ENCODE data around the gene CDC16.
"Not testable (repeated sequence)": the region's sequence is repeated elsewhere in the genome, so short reads cannot be mapped to it uniquely, and the experiment has no call there.

The CDC16 gene

DNA sequence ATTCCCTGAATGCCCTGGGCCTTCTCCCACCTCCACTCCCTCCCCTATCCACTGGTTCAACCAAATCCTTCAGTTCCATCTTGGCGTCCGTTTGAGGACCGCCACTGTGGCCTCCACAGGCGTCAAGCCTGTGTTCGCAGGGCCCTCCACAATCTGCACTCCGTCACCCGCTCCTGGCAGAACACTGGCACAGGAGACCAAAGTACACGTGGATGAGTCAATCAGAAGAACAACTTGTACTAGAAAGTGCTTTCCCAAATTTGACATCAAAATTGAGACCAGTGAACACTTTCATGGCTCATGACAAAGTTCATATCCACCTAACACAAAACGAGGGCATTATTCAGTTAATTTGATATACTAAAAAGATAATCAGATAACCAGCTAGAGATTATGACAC is 6.5 kb upstream of the CDC16 start:
- DNase-seq = no peak

DNA sequence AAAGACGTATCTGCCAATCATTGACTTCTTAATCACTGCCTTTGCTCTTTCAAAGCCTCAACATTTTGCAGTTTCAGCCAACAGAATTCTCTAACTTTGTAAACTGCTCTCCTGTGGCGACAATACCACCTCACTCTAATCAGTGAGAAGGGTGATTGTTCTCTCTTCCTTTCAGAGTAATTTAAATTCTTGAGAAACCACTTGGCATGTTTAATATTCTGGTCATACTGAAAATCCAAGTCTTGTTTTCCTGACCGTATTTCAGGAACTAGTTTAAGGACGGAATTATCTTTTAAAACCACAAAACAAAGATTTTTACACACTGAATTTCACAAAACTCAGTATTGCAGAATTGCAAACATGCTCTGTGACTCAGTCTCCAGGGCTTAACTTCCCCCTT is 5.2 kb upstream of the CDC16 start:
- DNase-seq = no peak

DNA sequence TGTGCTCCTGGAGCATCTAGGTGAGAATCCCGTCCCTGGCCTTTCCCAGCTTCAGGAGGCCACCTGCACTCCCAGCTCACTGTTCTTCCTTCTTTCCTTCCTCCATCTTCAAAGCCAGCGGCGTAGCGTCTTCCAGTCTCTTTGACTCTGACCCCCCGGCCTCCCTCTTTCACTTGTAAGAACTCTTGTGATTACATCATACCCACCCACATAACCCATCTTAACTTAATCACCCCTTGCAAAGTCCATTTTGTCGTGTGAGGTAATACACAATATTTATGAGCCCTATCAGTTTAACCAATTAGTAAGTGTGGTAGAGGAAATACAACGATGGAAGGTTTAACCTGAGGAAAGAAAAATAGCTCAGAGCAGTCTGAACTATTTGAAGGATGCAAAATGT is 4.6 kb upstream of the CDC16 start:
- DNase-seq = no peak

DNA sequence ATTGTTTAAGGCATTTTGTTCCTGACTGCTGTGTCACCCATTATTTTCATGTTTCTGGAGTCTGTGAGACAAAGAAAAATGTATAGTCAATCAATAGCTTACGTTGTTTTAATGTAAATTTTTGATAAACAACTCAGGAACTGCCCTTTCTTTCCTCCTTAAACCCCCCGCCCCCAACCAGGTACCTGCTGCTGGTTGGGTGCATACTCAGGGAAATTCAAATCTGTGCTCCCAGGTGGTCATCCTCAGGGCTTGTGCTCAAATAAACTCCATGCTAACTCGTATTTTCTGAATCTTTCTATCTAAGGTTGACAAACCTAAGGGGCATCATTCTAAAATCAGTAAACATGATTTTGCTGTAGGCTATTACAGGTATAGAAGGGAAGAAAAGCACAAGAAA is 4.1 kb upstream of the CDC16 start:
- DNase-seq = no peak

DNA sequence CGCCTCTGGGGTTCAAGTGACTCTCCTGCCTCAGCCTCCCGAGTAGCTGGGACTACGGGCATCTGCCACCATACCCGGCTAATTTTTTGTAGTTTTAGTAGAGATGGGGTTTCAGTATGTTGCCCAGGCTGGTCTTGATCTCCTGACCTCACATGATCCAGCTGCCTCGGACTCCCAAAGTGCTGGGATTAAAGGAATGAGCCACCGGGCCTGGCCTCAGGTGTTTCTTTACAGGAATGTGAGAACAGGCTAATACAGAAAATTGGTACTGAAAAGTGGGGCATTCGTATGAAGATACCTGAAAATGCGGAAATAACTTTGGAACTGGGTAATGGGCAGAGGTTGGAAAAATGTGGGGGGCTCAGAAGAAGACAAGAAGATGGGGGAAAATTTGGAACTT is 2.8 kb upstream of the CDC16 start:
- DNase-seq = no peak

DNA sequence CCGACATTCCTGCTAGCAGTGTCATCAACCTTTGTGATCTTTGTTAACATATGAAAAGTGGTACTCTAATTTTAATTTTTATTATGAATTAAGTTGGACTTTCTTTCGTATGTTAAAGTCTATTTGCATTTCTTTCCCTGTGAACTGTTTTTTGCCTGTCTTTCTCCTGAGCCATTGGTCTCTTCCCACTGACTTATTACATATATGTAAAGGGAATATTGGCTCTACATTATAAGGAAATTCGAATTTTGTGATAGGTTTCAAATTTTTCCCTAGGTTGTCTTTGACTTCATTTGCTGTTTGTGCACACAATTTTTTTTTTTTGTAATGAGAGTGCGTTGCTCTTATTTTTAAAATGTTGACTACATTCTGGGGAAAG is 442 bp upstream of the CDC16 start:
- no peak for DNase-seq

DNA sequence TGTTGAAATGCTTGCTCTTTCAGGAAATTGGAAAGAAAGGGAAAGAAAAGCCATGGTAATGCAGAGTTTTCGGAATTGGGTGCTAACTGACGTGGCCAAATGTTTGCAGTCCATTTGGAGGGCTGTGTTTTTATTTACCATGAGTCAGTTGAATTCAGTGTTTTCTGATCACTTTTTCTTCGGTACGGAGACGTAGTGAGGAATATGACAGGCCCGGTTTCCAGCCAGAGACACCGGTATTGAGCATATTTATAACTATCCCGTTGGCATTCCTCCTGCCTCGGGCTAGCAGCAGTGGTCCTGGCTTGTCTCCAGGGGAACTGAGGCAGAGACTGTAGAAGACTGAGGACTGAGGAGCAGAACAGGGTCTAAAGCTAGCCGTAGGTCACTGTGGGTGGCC is 1.0 kb downstream of the CDC16 start:
- DNase-seq = no peak

DNA sequence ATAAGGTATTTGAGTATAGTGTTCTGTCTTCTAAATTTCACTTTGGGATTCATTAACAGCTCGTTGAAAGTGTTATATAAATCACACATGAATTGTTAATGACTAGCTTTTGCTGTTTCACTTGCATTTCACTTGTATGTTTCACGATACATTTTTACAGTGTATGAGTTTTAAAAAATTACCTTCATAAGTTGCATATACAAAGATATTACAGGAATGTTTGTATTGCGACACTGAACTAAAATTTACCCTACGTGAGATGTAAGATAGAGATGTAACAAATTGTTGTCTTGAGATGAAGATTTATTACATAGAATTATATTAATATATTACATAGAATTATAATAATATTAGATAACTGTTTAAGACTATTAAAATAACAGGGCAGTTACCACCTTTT is 1.5 kb downstream of the CDC16 start:
- DNase-seq = no peak

DNA sequence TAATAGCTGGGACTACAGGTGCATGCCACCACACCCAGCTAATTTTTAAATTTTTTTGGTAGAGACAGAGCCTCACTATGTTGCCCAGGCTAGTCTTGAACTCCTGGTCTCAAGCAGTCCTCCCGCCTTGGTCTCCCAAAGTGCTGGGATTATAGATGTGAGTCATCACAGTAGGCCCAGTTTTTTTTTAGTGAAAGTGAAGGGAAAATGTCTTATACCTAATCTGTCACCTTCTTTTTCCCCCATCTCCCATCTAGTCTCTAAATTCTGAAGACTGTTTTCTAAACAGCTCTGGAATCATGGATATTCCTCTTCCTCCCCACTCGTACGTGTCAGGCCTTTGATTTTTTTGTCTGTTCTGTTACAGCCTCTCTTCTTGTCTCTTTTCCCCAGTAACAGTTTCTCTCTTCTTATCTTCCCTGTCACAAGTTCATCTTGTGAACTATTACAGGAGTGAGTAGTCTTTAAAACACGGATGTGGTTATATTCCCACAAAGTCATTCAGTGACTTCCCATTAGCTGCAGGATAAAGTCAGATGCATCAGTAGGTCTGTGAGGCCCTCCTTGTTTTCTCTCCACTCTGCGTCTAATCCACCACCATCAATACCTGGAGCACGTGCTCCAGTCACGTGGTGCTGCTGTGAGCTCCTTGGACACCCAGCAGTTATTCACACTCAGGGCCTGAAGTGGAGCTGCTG is 2.9 kb downstream of the CDC16 start:
- DNase-seq = no peak

DNA sequence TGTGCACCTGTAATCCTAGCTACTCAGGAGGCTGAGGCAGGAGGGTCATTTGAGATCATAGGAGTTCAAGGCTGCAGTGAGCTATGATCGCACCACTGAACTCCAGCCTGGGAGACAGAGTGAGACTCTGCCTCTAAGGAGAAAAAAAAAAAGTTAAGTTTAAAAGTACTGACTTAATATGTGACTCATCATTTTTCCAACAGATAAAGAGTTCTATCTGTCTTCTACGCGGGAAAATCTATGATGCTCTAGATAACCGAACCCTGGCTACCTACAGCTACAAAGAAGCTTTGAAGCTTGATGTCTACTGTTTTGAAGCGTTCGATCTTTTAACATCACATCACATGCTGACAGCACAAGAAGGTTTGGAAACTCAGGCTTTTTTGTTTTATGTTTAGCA is 7.2 kb downstream of the CDC16 start:
- no peak for DNase-seq

DNA sequence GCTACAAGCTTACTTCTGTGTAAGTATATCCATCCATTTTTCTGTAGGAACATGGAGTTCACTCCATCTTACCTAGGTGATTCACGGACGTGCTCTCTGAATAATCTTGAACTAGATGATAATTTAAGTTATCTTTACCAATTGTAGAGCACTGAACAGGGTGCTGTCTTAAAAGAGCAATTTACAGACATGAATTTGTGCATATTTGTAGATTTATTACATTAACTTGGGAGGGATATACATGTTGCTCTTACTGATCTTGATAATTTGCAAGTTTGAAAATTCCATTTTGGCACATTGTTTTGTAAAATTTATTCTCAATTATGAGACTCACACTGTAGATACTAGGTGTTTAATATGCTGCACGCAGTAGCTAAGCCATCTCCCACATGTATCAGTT is 9.3 kb downstream of the CDC16 start:
- DNase-seq = no peak

DNA sequence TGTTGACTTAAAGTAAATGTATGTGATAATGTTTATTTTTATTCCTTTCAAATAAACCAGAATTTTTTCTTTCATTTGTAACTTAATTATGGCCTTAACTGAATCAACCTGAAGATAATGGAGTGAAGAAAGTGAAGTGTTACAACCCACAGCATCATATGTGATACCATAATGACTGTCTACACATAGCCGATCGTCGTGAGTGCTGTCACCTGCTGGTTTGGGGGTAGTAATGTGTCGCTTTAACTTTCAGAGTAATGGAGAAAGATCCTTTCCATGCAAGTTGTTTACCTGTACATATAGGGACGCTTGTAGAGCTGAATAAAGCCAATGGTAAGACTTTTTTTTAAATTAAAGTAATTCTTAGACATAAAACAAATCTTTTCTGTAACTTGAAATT is 9.9 kb downstream of the CDC16 start:
- DNase-seq = peak in 1 of 2 donors; percentile 14

DNA sequence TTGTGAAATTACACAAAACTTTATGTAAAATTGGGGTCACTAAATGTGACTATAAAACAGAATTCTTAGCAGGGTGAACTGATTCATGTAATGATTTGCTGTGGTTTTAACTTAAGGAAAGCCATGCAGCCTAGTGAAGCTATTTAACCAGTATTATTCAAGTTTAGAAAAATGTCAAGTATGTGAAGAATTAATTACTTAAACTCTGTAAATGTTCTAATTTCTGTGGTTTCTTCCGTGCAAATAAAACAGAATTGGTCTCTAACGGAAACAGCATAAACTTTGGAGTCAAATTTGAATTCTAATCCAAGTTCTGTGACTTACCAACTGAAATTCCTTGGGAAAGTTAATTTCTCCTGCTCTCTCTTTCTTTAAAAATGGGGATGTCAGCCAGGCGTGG is 13.3 kb downstream of the CDC16 start:
- no peak for DNase-seq

DNA sequence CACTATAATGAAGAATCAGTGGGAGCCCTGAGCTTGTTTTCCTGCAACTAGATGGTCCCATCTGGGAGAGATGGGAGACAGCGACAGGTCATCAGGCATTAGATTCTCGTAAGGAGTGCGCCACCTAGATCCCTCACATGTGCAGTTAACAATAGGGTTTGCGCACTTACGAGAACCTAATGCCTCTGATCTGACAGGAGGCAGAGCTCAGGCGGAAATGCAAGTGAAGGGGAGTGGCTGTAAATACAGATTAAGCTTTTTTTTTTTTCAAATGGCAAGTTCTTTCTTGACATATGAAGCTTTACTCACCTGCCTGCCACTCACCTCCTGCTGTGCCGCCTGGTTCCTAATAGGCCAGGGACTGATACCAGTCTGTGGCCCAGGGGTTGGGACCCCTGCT is 14.4 kb downstream of the CDC16 start:
- DNase-seq = no peak

DNA sequence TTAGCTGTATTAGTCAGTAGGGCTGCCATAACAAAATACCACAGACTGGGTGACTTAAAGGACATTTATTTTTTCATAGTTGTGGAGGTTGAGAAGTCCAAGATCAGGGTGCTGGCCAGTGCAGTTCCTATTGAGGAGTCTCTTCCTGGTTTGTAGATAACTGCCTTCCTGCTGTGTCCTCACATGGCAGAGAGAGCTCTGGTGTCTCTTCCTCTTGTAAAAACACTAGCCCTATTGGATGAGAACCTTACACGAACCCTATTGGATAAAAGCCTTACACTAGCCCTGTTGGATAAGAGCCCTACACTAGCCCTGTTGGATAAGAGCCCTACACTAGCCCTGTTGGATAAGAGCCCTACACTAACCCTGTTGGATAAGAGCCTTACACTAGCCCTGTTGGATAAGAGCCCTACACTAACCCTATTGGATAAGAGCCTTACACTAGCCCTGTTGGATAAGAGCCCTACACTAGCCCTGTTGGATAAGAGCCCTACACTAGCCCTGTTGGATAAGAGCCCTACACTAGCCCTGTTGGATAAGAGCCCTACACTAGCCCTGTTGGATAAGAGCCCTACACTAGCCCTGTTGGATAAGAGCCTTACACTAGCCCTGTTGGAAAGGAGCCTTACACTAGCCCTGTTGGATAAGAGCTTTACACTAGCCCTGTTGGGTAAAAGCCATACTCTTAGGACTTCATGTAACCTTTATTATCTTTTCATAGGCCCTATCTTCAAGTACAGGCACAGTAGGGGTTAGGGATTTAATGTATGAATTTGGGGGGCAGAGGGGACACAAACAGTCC is 17.1 kb downstream of the CDC16 start:
- not testable (repeated sequence) for DNase-seq

DNA sequence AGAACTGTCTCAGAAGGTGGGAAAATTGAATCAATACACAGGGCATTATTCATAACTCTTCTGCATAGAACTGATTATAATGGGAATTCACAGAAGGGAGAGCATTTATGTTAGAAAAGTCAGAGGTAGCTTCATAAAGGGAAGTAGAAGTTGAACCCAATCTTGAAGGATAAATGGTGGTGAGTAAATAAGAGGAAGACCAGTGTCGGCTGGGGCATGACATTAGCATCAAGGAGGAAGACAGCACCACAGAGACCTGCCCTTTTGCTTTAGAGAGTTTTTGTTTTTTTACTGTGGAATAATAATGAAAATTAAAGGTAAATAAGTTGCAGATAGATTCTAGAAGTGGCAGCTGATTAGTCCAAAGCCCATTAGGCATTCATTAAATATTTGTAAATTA is 21.9 kb downstream of the CDC16 start:
- DNase-seq = no peak

DNA sequence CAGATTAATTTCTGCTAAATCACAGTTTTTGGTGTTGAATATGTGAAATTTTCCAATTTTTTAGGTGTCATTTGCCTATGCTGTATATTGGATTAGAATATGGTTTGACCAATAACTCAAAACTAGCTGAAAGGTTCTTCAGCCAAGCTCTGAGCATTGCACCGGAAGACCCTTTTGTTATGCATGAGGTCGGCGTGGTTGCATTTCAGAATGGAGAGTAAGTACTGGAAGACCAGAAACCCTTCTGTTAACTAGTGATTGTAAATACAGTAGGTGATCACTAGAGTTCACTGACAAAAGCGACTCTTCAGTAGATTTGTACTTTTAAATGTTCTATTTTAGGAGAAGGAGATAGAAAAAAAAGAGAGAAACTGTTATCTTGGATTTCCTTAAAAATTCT is 22.3 kb downstream of the CDC16 start:
- no peak for DNase-seq

DNA sequence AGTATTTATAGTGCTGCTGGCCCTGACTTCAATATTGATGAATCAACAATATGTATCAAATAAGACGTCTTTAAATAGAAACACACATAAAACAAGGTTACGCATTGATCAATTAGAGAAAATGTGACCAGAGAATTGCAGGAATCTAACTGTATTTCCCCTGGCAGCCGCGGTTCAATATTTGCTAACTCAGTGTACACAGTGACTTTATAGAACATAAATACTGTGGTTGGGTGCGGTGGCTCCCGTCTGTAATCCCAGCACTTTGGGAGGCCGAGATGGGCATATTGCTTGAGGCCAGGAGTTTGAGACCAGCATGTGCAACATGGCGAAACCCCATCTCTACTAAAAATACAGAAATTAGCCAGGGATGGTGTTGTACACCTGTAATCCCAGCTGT is 23.9 kb downstream of the CDC16 start:
- DNase-seq = no peak

DNA sequence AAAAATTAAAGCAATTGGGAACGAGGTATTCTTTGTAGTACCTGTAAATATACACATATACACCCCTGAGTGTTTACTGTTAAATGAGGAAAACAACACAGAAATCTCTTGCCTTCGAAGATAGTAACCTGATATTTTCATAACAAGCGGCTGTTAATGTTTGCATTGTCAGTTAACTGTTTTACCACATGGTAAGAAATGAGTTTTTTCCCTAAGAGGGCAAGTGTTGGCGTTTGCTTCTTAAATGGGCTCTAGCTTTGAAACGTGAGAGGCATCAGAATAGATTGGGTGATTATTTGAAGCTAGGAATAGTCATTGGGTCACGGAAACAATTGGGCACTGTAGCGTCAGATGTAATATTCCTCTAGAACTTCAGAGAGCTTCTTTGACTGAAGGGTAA is 24.7 kb downstream of the CDC16 start:
- DNase-seq = no peak

DNA sequence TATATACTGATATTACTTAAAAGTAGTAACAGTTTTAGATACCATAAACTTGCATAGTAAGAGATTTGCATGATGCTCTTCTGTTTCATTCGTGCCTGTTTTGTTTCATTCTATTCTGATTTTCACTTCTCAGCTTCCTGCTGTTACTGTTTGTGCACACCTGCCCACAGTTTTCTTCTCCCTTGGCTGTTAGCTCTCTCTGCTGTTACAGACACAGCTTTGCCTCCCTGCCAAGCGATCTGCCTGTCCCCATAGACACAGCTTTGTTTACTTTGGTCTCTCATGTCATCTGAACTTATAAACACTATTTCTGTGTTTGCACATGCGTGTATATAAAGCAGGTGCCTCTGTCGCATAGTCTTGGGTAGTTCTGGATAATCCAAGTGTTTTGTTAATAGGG is 25.3 kb downstream of the CDC16 start:
- no peak for DNase-seq

DNA sequence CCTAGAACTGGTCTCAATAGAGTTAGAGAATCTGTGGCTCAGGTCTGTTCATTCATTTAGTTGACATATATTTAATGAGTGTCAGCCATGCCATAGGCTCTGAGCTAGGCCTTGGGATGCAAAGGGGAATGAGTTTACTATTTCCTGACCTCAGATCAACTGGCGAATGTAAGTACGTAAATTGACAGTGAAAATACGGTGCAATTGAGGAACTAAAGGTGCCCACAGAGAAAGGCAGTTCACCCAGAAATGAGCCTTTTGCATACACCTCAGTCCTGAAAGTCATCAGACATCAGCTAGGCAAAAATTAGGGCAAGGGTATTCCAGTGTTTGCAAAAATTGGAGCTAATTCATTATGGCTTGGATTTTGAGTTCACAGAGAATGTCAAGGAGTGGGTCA is 26.1 kb downstream of the CDC16 start:
- no peak for DNase-seq

DNA sequence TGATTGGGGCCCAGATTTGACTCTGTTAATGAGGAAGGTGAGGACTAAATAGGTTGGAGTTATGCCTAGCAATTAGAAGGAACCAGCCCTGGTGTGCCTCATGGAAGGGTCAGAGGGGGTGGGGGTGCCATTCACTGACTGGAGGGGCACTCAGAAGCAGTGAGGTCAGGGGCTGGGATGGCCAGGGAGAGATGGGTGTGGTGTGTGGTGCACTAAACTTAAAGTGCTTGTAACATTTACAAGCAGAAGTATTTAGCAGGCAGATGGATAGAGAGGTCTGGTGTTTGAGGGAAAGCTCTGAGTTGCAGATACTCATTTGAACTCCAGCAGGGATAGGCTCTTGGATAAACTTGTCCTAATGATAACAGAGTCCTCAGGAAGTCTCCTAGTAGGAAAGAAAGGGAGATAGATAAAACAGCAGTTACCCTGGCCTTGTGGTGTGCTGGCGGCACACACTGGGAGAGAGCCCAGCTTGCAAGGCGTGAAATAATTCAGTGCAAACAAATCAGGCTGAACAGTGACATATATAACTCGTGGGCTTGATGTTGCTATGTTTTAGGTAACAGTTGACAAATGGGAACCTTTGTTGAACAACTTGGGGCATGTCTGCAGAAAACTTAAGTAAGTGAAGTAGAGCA is 26.8 kb downstream of the CDC16 start:
- no peak for DNase-seq

DNA sequence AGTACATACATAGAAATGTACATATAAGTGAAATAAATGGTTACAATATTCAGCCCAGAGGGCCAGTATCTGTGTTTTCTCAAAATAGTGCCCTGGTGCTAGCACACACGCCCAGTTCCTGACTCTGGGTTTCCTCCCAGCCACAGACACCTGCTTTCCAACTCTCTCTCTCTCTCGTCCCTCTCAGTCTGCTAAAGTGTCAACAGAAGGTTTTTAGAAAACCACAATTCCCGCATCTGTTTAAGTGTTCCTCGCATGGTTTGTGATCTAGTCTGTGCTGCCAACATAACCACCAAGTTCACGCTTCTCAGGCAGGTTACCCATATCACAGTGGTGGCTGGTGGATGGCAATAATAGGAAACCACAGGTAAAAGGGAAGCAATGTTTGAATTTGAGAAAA is 28.9 kb downstream of the CDC16 start:
- DNase-seq = peak; percentile 21 to 52

DNA sequence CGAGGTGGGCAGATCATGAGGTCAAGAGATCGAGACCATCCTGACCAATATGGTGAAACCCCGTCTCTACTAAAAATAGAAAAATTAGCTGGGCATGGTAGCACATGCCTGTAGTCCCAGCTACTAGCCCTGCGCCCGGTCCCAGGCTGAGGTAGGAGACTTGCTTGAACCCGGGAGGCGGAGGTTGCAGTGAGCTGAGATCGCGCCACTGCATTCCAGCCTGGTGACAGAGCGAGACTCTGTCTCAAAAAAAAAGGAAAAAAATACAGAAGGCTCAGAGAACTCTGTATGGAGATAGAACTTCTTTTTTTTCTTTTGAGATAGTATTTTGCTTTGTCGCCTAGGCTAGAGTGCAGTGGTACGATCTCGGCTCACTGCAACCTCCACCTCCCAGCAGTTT is 29.6 kb downstream of the CDC16 start:
- DNase-seq = not testable (repeated sequence)
